AG04450 (cell line): ENCODE data around the gene GRIA1. TPM values are rescaled to one million over a fixed set of nuclear protein-coding genes. Genes with fewer than 3 reads are reported as not detected.

Experiments used
- CTCF ChIA-PET: fragments of 300-600, 350-600 bp; formaldehyde crosslinking; extraction: SDS; loops from one replicate; lab custom pipeline; 2022; ENCODE audit warnings: antibody characterized with exemption, inconsistent platforms; lab: Charles Lee
- POLR2A ChIA-PET: fragments of 350-600 bp; formaldehyde crosslinking; extraction: SDS; loops from one replicate; lab custom pipeline; 2021; ENCODE audit warnings: antibody characterized with exemption, inconsistent platforms; lab: Yijun Ruan, JAX
- DNase-seq: peaks from one replicate; pipeline ENCODE4 v3.0.0-alpha.2; 2011; ENCODE audit warnings: low read depth, low spot score
- H3K27ac ChIP-seq: one replicate; pipeline ENCODE4 v1.5.1; 2012; ENCODE audit warnings: low read depth, low read length, control low read depth
- H3K27me3 ChIP-seq: one replicate; pipeline ENCODE4 v1.6.0; 2012; ENCODE audit warnings: low read length; ENCODE audit not compliant: control insufficient read depth, insufficient read depth
- H3K4me3 ChIP-seq: 2 replicates; pipeline ENCODE4 v1.5.1; 2011; ENCODE audit warnings: mild to moderate bottlenecking, low read depth, low read length, control low read depth
- H3K9me3 ChIP-seq: 2 replicates; pipeline ENCODE4 v1.5.1; 2012; ENCODE audit warnings: low read length; ENCODE audit not compliant: control insufficient read depth, insufficient read depth
- polyA plus RNA-seq: library from polyadenylated mRNA; depleted of rRNA; stranded (reverse); fragments of >200 nt; gene quantifications from 2 replicates; pipeline ENCODE4 v1.2.3, GENCODE V29; 2011
- TF ChIP-seq, protein P1 (sequence below): IDR thresholded peaks from 2 replicates; pipeline ENCODE4 v1.5.1; 2011; ENCODE audit warnings: low read depth, low read length, control low read depth, inconsistent platforms

GRIA1 gene
- polyA plus RNA-seq, 1 experiment, result 0.42 TPM

DNA sequence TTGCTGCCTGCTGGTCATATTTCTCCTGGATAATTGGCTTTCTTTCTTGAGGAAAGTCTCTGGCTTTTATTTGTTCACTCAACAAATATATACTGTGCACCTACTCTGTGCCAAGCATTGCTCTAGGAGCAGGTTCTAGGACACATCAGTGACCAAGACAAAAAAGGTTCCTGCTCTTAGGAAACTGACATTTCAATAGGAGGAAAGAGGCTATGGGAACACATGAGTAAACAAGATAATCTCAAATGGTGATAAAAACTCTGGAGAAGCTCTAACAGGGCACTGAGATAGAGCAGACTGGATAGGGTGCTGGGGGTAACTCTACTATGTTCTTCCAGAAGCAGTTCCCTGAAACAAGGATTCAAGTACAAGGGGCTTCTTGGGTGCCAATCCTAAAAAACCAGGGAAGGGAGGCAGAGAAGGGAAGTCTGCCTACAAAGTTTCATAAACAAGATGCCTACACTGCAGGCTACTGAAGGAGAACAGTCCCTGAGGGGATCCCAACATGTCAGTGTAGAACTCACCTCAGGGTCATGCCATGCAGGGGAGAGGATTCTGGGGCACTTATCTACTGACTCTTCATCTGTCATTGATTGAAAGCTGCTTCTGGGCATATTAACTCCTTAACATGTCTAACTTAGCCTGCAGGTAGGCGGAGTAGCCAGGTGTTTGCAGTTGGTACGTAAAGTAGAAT is 181.3 kb downstream of the GRIA1 start:
- H3K4me3 ChIP-seq, result no peak overlapping the region
- H3K27me3 ChIP-seq, result no peaks in the 10 kb centered on the region
- H3K9me3 ChIP-seq, result no peaks in the 10 kb centered on the region
- no peak for DNase-seq
- no peak overlapping the region for H3K27ac ChIP-seq
- TF ChIP-seq, protein P1, sequence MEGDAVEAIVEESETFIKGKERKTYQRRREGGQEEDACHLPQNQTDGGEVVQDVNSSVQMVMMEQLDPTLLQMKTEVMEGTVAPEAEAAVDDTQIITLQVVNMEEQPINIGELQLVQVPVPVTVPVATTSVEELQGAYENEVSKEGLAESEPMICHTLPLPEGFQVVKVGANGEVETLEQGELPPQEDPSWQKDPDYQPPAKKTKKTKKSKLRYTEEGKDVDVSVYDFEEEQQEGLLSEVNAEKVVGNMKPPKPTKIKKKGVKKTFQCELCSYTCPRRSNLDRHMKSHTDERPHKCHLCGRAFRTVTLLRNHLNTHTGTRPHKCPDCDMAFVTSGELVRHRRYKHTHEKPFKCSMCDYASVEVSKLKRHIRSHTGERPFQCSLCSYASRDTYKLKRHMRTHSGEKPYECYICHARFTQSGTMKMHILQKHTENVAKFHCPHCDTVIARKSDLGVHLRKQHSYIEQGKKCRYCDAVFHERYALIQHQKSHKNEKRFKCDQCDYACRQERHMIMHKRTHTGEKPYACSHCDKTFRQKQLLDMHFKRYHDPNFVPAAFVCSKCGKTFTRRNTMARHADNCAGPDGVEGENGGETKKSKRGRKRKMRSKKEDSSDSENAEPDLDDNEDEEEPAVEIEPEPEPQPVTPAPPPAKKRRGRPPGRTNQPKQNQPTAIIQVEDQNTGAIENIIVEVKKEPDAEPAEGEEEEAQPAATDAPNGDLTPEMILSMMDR, result no peak
- CTCF ChIA-PET, result no interaction called here
- POLR2A ChIA-PET, result no interaction called here

DNA sequence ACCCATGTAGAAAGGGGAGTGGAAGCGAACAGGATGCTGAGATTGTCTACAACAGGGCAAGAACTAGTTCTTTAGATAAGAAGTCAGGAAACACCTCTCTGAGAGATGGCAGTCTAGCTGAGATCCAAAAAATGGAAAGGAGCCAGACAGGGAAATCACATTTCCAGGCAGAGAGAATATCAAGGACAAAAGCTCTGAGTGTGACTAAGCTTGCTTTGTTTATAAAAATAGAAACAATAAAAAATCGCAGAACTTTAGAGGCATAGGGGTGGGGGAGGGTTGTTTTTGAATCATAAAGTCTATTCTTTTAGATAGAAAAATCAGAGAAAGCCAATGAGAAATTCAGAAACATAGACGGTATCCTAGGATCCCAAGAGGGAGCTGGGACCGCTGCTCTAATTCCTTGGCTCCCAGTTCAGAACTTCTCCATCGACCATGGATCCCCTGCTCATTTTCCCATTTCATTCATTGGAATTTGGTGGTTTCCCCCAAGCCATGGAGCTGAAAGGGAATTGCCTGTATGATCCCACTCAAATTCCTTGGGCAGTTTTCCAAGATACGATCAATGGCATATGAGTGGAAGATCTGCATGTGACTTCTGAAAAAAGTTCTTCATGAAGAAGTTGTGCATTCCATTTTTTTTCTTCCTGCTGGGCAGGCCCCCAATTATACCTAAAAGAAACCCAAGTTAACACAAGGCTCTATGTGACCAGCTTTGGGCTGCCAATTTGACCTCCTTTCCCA is 182.0 kb downstream of the GRIA1 start:
- H3K27ac ChIP-seq, result no peak overlapping the region
- ChIA-PET POLR2A (no interaction called here), CTCF (no interaction called here)
- no peak for DNase-seq
- H3K9me3 ChIP-seq, result no peaks in the 10 kb centered on the region
- no peaks in the 10 kb centered on the region for H3K27me3 ChIP-seq
- no peak overlapping the region for H3K4me3 ChIP-seq
- TF ChIP-seq, protein P1, result no peak

DNA sequence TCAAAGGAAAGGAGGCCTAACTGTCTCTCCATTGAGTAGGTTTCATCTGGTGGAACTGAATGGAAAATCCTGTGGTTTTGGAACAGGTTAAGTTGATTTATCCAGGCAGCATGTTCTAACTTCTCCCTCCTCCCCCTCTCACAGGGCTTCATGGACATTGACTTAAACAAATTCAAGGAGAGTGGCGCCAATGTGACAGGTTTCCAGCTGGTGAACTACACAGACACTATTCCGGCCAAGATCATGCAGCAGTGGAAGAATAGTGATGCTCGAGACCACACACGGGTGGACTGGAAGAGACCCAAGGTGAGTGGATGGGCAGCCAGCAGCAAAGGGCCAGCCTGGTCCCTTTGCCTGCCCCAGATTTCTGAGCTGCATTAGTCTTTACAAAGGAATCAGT is 183.9 kb downstream of the GRIA1 start:
- no peaks in the 10 kb centered on the region for H3K9me3 ChIP-seq
- ChIA-PET CTCF (no interaction called here), POLR2A (no interaction called here)
- no peak for DNase-seq
- TF ChIP-seq, protein P1, result no peak
- no peak overlapping the region for H3K4me3 ChIP-seq
- H3K27me3 ChIP-seq, result no peaks in the 10 kb centered on the region
- H3K27ac ChIP-seq, result no peak overlapping the region

DNA sequence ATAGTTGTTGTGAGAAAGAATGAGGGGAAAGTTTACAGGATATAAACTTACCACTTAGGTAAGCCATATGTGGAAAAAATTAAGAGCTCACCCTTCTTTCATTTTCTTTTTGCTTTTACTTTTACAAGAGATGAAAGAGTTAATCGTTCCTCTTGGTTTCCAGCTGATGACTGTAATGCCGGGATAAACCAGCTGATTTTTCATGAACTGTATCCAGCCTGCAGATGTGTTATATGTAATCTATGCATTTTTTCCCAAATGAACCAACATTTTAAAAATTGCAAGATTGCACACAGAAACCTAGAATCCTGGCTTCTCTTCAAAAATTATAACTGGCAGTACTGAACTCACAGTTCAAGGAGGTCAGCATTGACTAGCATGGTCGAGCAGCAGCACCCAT is 185.9 kb downstream of the GRIA1 start:
- no peak overlapping the region for H3K27ac ChIP-seq
- H3K27me3 ChIP-seq, result no peaks in the 10 kb centered on the region
- ChIA-PET POLR2A (no interaction called here), CTCF (no interaction called here)
- no peaks in the 10 kb centered on the region for H3K9me3 ChIP-seq
- DNase-seq, result no peak
- no peak overlapping the region for H3K4me3 ChIP-seq
- TF ChIP-seq, protein P1, result no peak

DNA sequence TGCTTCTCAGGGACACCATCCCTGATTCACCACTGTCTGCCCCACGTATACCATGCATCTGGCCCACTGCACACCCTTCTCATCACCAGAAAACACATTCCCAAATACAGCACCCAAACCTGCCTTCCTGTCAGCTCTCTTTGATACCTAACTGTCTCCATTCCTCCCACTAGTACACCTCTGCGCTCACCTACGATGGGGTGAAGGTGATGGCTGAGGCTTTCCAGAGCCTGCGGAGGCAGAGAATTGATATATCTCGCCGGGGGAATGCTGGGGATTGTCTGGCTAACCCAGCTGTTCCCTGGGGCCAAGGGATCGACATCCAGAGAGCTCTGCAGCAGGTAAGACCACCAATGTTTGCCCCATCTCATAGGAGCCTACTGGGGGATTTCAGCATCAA is 186.4 kb downstream of the GRIA1 start:
- no peak for DNase-seq
- H3K4me3 ChIP-seq, result no peak overlapping the region
- TF ChIP-seq, protein P1, result no peak
- H3K9me3 ChIP-seq, result no peaks in the 10 kb centered on the region
- H3K27ac ChIP-seq, result no peak overlapping the region
- H3K27me3 ChIP-seq, result no peaks in the 10 kb centered on the region
- POLR2A ChIA-PET, result no interaction called here
- CTCF ChIA-PET, result no interaction called here
